BJ (cell line): Measurements from ENCODE around the gene CALCR. TPM values are rescaled to one million over a fixed set of nuclear protein-coding genes. Genes with fewer than 3 reads are reported as not detected.

Experiments
- CTCF ChIA-PET: fragments of 350-600 bp; formaldehyde crosslinking; extraction: SDS; loops from one replicate; lab custom pipeline; 2021; ENCODE audit warnings: antibody characterized with exemption, inconsistent platforms; lab: Yijun Ruan, JAX
- POLR2A ChIA-PET: fragments of 300-600 bp; sonication (Branson Sonifier 250); formaldehyde crosslinking; extraction: SDS; loops from one replicate; lab custom pipeline; 2021; ENCODE audit warnings: antibody characterized with exemption; lab: Charles Lee
- DNase-seq: peaks from one replicate; pipeline ENCODE4 v3.0.0-alpha.2; 2011; ENCODE audit warnings: low read depth
- H3K27me3 ChIP-seq: 2 replicates; pipeline ENCODE4 v1.6.0; 2011; ENCODE audit warnings: low read length; ENCODE audit not compliant: control insufficient read depth, insufficient read depth
- H3K36me3 ChIP-seq: 2 replicates; pipeline ENCODE4 v1.5.1; 2011; ENCODE audit warnings: low read length; ENCODE audit not compliant: control insufficient read depth, insufficient read depth
- H3K4me3 ChIP-seq: 2 replicates; pipeline ENCODE4 v1.5.1; 2011; ENCODE audit warnings: low read depth, mild to moderate bottlenecking, control low read depth, low read length
- polyA minus RNA-seq: library from RNA; depleted of rRNA, polyadenylated mRNA; stranded (reverse); fragments of >200 nt; gene quantifications from 2 replicates; pipeline ENCODE4 v1.2.3, GENCODE V29; 2011; rRNA and poly(A)+ RNA removed
- polyA plus RNA-seq: library from polyadenylated mRNA; depleted of rRNA; stranded (reverse); fragments of >200 nt; gene quantifications from 2 replicates; pipeline ENCODE4 v1.2.3, GENCODE V29; 2011; rRNA removed
- TF ChIP-seq, protein P1 (sequence below): IDR thresholded peaks from 2 replicates; pipeline ENCODE4 v1.5.1; 2011; ENCODE audit warnings: low read depth, mild to moderate bottlenecking, control low read depth, inconsistent platforms, low read length, moderate library complexity; ENCODE audit not compliant: insufficient read depth

CALCR gene
- polyA plus RNA-seq (not detected in 2 replicates), polyA minus RNA-seq (not detected in 2 replicates)

- Histone ChIP-seq H3K36me3 (no peaks in the 10 kb centered on the region), H3K27me3 (peaks cover 13% of the 10 kb centered on the region), H3K4me3 (no peak within 1 kb of the TSS)
- POLR2A ChIA-PET = no interaction called here
- no peak for DNase-seq
- CTCF ChIA-PET = interaction anchor here (0.6 kb wide), 1 partner anchor 1891 kb away, joined by 3 read pairs; no protein-coding TSS in a partner anchor
- TF ChIP-seq, protein P1, sequence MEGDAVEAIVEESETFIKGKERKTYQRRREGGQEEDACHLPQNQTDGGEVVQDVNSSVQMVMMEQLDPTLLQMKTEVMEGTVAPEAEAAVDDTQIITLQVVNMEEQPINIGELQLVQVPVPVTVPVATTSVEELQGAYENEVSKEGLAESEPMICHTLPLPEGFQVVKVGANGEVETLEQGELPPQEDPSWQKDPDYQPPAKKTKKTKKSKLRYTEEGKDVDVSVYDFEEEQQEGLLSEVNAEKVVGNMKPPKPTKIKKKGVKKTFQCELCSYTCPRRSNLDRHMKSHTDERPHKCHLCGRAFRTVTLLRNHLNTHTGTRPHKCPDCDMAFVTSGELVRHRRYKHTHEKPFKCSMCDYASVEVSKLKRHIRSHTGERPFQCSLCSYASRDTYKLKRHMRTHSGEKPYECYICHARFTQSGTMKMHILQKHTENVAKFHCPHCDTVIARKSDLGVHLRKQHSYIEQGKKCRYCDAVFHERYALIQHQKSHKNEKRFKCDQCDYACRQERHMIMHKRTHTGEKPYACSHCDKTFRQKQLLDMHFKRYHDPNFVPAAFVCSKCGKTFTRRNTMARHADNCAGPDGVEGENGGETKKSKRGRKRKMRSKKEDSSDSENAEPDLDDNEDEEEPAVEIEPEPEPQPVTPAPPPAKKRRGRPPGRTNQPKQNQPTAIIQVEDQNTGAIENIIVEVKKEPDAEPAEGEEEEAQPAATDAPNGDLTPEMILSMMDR = no peak
Measured at GRCh38 chr7:93574646-93575554, at the start of gene CALCR. Gene CALCR (minus strand): TSS chr7:93574724. CDS start chr7:93486981, 87,743 bp downstream.

GRCh38 chr7:93623816-93624215, 49.3 kb upstream of the CALCR start:
- TF ChIP-seq, protein P1 = no peak
- CTCF ChIA-PET = no interaction called here
- Histone ChIP-seq H3K27me3 (no peaks in the 10 kb centered on the region), H3K4me3 (no peak overlapping the region), H3K36me3 (no peaks in the 10 kb centered on the region)
- no peak for DNase-seq
- POLR2A ChIA-PET = no interaction called here

GRCh38 chr7:93622036-93623033, 47.8 kb upstream of the CALCR start:
- no peaks in the 10 kb centered on the region for H3K36me3 ChIP-seq
- no peak overlapping the region for H3K4me3 ChIP-seq
- TF ChIP-seq, protein P1 = peak; percentile 49
- ChIA-PET CTCF (interaction anchor here (0.7 to 1.6 kb wide), 5 partner anchors 10 to 1295 kb away, joined by 3 to 5 read pairs (median 3); no protein-coding TSS in a partner anchor), POLR2A (no interaction called here)
- no peak for DNase-seq
- no peaks in the 10 kb centered on the region for H3K27me3 ChIP-seq

DNA sequence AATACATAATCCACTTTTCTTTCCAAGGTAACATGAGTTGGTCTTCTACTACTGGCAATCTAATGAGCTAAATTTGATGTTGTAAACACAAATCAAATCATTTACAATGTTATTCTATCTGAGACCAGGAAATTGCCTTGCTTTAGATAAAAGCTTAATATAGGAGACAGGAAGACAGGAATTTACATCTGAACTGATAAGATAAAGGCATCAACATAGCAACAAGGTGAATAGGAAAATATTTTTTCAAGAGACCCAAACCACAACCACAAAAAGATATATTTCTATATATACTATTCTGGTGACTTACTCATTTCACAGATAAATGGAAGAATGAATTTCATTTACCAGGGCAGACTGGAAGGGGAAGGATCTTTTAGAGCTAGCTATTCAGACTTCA, 46.3 kb upstream of the CALCR start:
- no peak overlapping the region for H3K4me3 ChIP-seq
- TF ChIP-seq, protein P1 = no peak
- no peaks in the 10 kb centered on the region for H3K36me3 ChIP-seq
- no peaks in the 10 kb centered on the region for H3K27me3 ChIP-seq
- ChIA-PET CTCF (interaction anchor here (1.2 to 1.6 kb wide), 4 partner anchors 9 to 70 kb away, joined by 3 to 5 read pairs (median 3); no protein-coding TSS in a partner anchor), POLR2A (no interaction called here)
- DNase-seq = no peak
